AG04449 (cell line): Measurements from ENCODE around the gene EVPL.
"Not testable (repeated sequence)": the region's sequence is repeated elsewhere in the genome, so short reads cannot be mapped to it uniquely, and the experiment has no call there.

Source experiments
- CTCF ChIA-PET: fragments of 350-600 bp; formaldehyde crosslinking; extraction: SDS; loops from one replicate; lab custom pipeline; 2021; ENCODE audit warnings: antibody characterized with exemption; lab: Yijun Ruan, JAX
- POLR2A ChIA-PET: fragments of 400-600, 350-600 bp; formaldehyde crosslinking; extraction: SDS; loops from one replicate; lab custom pipeline; 2020; ENCODE audit warnings: antibody characterized with exemption, inconsistent platforms; lab: Yijun Ruan, JAX
- DNase-seq: peaks from one replicate; pipeline ENCODE4 v3.0.0-alpha.2; 2010; ENCODE audit warnings: low read depth, low spot score
- H3K4me3 ChIP-seq: 2 replicates; pipeline ENCODE4 v1.5.1; 2011; ENCODE audit warnings: low read depth, mild to moderate bottlenecking, control low read depth, low read length
- CTCF ChIP-seq: IDR thresholded peaks from one replicate; pipeline ENCODE4 v1.5.1; 2011; ENCODE audit warnings: mild to moderate bottlenecking, moderate library complexity, low read length, control low read depth, inconsistent platforms; ENCODE audit not compliant: insufficient read depth; ENCODE audit errors: missing control alignments

The EVPL gene

GRCh38 chr17:76048711-76049110 is 21.6 kb upstream of the EVPL start:
- DNase-seq, result no peak
- TF ChIP-seq CTCF, result no peak
- CTCF ChIA-PET, result interaction anchor here (1.2 to 1.8 kb wide), 2 partner anchors 12 to 35 kb away, joined by 3 to 8 read pairs; no protein-coding TSS in a partner anchor
- no peak overlapping the region for H3K4me3 ChIP-seq
- POLR2A ChIA-PET, result no interaction called here

GRCh38 chr17:76048025-76048605 is 21.0 kb upstream of the EVPL start:
- TF ChIP-seq CTCF, result no peak
- ChIA-PET CTCF (interaction anchor here (1.2 to 2.1 kb wide), 3 partner anchors 12 to 34 kb away, joined by 3 to 12 read pairs (median 8); no protein-coding TSS in a partner anchor), POLR2A (no interaction called here)
- DNase-seq, result no peak
- H3K4me3 ChIP-seq, result no peak overlapping the region

GRCh38 chr17:76046064-76046463 is 19.0 kb upstream of the EVPL start:
- POLR2A ChIA-PET, result no interaction called here
- TF ChIP-seq CTCF, result no peak
- no peak for DNase-seq
- CTCF ChIA-PET, result interaction anchor here (0.8 to 2.1 kb wide), 4 partner anchors 13 to 234 kb away, joined by 3 to 12 read pairs (median 6); no protein-coding TSS in a partner anchor
- no peak overlapping the region for H3K4me3 ChIP-seq

GRCh38 chr17:76044475-76045007 is 17.4 kb upstream of the EVPL start:
- H3K4me3 ChIP-seq, POLR2A ChIA-PET, DNase-seq: not testable (repeated sequence)
- CTCF ChIA-PET, result interaction anchor here (1.0 kb wide), 1 partner anchor 32 kb away, joined by 3 read pairs; no protein-coding TSS in a partner anchor

GRCh38 chr17:76042868-76043267 is 15.8 kb upstream of the EVPL start:
- DNase-seq, POLR2A ChIA-PET, H3K4me3 ChIP-seq: not testable (repeated sequence)
- CTCF ChIA-PET, result interaction anchor here (1.0 to 7.4 kb wide), 2 partner anchors 10 to 29 kb away, joined by 5 to 52 read pairs; no protein-coding TSS in a partner anchor

- no peak overlapping the region for H3K4me3 ChIP-seq
- DNase-seq, result no peak
- ChIA-PET CTCF (interaction anchor here (7.4 kb wide), 1 partner anchor 27 kb away, joined by 52 read pairs; no protein-coding TSS in a partner anchor), POLR2A (no interaction called here)
- TF ChIP-seq CTCF, result no peak
Measured at GRCh38 chr17:76040376-76040775, 13.3 kb upstream of the EVPL start.

- POLR2A ChIA-PET, result no interaction called here
- CTCF ChIA-PET, result interaction anchor here (7.4 kb wide), 1 partner anchor 25 kb away, joined by 52 read pairs; no protein-coding TSS in a partner anchor
- DNase-seq, result no peak
- H3K4me3 ChIP-seq, result no peak overlapping the region
- no peak for TF ChIP-seq CTCF
Measured at GRCh38 chr17:76039121-76039520, 12.0 kb upstream of the EVPL start.
